GM15510 (cell line): Measurements from ENCODE around the gene B4GALT2.

Experiments
- POLR2A ChIP-seq: IDR thresholded peaks from 3 replicates; pipeline ENCODE4 v1.6.1; 2011; ENCODE audit warnings: borderline replicate concordance; ENCODE audit not compliant: insufficient read length; ENCODE audit errors: extremely low read depth

Gene B4GALT2

GRCh38 chr1:44014365-44015104 is 35.5 kb downstream of the B4GALT2 start:
- TF ChIP-seq POLR2A, result no peak

DNA sequence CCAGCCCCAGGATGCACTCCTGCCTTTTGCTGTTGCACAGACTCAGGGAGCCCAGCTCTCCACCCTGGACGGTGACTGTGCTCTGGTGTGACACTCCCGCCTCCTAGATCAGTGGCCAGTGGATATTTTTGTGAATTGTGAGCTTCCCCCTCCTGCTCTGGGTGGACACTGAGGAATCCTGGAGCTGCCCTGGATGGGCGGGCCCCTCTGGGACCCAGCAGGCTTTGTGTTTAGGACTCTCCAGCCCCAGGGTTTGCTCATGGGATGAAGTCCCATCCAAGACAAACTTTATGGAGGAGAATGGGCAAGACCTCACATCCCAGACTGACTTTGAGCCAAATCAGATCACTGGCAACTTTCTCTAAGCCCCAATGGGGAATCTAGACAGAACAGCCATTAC is 36.2 kb downstream of the B4GALT2 start:
- no peak for TF ChIP-seq POLR2A

- no peak for TF ChIP-seq POLR2A
These were observed 37.3 kb downstream of the B4GALT2 start for GRCh38 chr1:44016041-44016889.

DNA sequence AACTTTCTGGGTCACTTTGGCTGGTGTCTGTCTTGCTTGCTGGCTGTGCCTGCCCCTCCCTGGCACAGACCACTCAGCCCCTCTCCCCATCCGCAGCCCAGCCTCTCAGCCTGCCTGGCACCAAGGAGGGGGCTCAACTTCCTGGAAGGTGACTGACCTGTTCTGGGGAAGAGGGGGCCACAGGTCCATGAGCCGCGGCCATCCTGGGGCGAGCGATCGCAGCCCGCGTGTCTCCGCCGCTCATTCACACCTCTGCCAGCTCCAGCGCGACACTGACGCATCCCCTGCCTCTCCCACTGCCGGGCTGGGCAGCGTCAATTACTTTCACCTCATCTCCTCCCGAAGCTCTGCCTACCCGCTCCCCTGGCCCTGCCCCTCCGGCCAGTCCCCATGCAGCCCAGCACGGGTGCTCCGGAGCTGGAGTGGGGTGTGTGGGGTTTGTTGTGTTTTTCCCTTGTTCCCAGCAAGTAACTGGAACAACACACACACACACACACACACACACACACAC is 37.9 kb downstream of the B4GALT2 start:
- TF ChIP-seq POLR2A, result no peak

- TF ChIP-seq POLR2A, result no peak
These were observed 40.5 kb downstream of the B4GALT2 start for GRCh38 chr1:44019466-44019948.

GRCh38 chr1:44020464-44020863 is 41.5 kb downstream of the B4GALT2 start:
- no peak for TF ChIP-seq POLR2A

GRCh38 chr1:44021156-44021555 is 42.1 kb downstream of the B4GALT2 start:
- no peak for TF ChIP-seq POLR2A

- no peak for TF ChIP-seq POLR2A
These were observed 42.7 kb downstream of the B4GALT2 start for GRCh38 chr1:44021581-44022321.

DNA sequence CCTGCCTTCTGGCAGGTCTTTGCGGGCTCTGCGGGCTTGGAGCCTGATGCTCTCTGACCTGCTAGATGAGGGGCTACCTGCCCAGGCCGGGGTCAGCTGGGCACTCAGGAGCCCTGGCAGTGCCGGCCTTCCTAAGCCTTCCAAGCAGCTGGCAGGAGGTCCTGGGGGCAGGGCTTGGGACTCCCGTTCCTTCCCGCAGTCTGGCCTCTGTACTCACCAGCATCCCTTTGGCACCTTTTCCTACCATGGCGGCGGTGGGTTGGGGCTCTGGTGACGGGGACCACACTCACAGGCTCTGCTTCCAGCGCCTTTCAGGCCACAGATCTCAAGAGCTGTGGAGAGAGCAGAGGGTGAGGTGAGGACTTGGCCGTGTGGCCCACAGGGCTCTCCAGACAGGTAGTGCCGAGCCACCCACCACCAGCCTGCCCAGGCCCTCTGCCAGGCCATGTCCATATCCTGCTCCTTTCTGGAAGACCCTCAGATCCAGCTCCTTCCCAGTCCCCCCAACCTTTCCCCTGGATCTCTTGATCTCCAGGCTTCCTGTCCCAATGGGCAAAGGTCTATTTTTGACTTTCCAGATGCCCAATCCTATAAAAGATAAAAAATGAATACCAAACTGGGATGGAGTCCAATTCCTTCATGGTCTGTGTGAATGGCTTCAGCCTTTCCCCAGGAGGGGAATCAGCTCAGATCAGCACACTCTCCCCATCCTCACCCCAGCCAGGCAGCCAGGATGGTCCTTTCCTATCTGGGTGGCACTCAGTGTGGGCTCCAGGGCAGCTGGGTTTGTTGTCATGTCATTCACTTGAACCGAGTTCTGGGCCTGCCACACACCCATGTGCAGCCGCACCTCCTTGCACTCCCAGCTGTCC is 45.3 kb downstream of the B4GALT2 start:
- no peak for TF ChIP-seq POLR2A

DNA sequence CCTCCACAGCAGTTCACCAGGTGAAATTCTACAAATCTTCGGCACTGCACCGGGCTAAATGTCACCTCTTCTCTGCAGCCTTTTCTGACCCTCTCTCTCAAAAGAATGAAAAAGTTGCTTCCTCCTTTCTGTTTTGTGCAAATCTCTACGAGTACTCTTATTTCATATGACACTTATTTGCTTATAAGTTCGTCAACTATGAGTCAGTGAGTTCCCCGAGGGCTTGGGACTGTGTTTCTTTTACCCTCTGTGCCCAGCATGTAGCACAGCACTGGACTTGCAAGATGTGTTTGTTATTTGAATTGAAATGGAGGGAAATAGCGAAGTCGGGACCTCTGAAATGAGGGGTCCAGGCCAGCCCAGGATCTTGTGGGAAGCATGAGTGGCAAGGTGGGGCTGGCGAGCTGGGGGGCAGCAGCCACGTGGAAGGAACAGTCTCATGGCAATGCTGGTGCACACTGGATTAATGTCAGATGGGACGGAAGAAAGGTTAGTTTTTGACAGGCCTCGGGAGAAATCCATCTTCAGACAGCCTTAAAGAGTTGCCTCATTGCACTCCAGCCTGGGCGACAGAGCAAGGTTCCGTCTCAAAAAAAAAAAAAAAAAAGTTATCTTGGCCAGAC is 46.0 kb downstream of the B4GALT2 start:
- TF ChIP-seq POLR2A, result no peak

DNA sequence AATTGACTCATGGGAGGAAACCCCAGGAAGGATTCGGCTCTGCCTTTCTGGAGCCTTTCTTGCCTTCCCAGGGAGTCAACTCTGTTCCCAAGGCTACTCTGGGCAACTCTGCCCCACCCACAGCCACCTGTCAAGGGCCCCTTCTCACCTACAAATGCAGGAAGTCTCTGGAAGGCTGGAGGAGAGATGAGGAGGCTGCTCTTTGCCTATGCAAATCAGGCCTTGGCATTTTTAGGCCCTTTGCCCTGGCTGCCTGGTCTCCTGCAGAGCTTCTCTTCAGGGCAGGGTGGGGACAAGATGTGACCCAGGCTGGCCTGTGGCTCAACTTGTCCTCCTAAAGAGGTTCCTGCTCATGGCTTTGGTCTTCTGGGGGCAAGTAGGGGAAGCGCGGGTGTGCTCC is 46.8 kb downstream of the B4GALT2 start:
- TF ChIP-seq POLR2A, result no peak

DNA sequence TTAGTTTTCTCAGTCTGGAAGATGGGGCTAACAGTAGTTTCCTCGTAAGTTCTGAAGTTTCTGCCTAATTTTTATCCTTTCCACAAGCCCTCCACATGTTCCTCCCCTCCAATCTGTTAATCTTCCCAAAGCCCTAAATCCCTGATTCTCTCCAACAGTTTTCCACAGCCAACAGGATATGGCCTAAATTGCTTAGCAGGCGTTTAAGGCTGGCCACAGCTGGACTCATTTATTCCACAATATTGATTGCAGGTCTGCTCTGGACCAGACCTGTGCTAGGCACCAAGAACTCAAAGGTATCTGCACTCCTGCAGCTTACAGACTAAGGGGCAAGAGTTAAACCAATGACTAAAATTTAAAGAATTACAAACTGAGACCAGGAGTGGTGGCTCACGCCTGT is 48.3 kb downstream of the B4GALT2 start:
- TF ChIP-seq POLR2A, result no peak

- no peak for TF ChIP-seq POLR2A
These were observed 50.4 kb downstream of the B4GALT2 start for GRCh38 chr1:44029260-44029910.
